GM18520 (cell line): ENCODE results near the gene HUNK.

ENCODE experiments used
- ATAC-seq: cut with Tn5 transposase; IDR thresholded peaks from one replicate; pipeline ENCODE4 v1.9.1; 2021; ENCODE audit not compliant: unreplicated experiment

The HUNK gene

GRCh38 chr21:32044205-32045180, 171.7 kb downstream of the HUNK start:
- ATAC-seq = no peak

- ATAC-seq = no peak
Measured at GRCh38 chr21:32046191-32046590, 173.4 kb downstream of the HUNK start.

- ATAC-seq = no peak
Measured at GRCh38 chr21:32048353-32048752, 175.5 kb downstream of the HUNK start.
